ENCODE data around the gene NRG3.

The NRG3 gene

GRCh38 chr10:81828251-81828650 is 46.7 kb upstream of the NRG3 start (continued):
- TF ChIP-seq, protein P1, sequence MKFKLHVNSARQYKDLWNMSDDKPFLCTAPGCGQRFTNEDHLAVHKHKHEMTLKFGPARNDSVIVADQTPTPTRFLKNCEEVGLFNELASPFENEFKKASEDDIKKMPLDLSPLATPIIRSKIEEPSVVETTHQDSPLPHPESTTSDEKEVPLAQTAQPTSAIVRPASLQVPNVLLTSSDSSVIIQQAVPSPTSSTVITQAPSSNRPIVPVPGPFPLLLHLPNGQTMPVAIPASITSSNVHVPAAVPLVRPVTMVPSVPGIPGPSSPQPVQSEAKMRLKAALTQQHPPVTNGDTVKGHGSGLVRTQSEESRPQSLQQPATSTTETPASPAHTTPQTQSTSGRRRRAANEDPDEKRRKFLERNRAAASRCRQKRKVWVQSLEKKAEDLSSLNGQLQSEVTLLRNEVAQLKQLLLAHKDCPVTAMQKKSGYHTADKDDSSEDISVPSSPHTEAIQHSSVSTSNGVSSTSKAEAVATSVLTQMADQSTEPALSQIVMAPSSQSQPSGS (tag by site-specific recombination; IDR thresholded peaks at IDR 0.05; ENCODE audit: low read depth): no peak
- TF ChIP-seq ZNF747 (tag by site-specific recombination; IDR thresholded peaks at IDR 0.05): no peak
- no peak for TF ChIP-seq ZNF169 (tag by site-specific recombination; IDR thresholded peaks at IDR 0.05)

DNA sequence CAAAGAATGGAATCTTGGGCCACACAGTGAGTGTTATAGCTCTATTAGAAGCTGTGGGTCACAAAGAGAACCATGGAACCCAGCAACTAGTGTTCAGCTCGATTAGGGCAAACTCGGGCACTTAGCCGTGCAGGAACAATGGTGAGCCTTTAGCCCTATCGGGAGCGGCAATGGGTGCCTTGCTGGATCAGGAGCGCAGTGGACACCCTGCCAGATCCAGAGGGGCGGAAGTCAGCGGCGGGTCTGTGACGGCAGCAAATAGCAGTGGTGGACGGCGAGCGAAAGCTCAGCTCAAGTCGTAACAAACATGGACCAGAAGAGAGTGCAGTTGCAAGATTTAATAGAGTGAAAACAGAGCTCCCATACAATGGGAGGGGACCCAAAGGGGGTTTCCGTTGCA is 43.9 kb upstream of the NRG3 start:
- POLR2A ChIA-PET: no interaction called here
- H3K9me3 ChIP-seq (ENCODE audit: control insufficient read depth, insufficient read depth, low read depth, low read length): no peaks in the 10 kb centered on the region
- CTCF ChIA-PET: no interaction called here
- TF ChIP-seq ZFP41 (tag by site-specific recombination; IDR thresholded peaks at IDR 0.05; ENCODE audit: borderline replicate concordance) (no peak), ZNF19 (tag by site-specific recombination; IDR thresholded peaks at IDR 0.05; ENCODE audit: low read depth) (no peak), KLF1 (tag by site-specific recombination; IDR thresholded peaks at IDR 0.05) (no peak), ZNF23 (tag by site-specific recombination; IDR thresholded peaks at IDR 0.05; ENCODE audit: borderline replicate concordance) (no peak)
- TF ChIP-seq, protein P2, sequence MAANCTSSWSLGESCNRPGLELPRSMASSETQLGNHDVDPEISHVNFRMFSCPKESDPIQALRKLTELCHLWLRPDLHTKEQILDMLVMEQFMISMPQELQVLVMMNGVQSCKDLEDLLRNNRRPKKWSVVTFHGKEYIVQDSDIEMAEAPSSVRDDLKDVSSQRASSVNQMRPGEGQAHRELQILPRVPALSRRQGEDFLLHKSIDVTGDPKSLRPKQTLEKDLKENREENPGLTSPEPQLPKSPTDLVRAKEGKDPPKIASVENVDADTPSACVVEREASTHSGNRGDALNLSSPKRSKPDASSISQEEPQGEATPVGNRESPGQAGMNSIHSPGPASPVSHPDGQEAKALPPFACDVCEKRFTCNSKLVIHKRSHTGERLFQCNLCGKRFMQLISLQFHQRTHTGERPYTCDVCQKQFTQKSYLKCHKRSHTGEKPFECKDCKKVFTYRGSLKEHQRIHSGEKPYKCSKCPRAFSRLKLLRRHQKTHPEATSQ (tag by site-specific recombination; IDR thresholded peaks at IDR 0.05): no peak
- TF ChIP-seq, protein P3, sequence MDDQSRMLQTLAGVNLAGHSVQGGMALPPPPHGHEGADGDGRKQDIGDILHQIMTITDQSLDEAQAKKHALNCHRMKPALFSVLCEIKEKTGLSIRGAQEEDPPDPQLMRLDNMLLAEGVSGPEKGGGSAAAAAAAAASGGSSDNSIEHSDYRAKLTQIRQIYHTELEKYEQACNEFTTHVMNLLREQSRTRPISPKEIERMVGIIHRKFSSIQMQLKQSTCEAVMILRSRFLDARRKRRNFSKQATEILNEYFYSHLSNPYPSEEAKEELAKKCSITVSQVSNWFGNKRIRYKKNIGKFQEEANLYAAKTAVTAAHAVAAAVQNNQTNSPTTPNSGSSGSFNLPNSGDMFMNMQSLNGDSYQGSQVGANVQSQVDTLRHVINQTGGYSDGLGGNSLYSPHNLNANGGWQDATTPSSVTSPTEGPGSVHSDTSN (CRISPR knock-in tag; IDR thresholded peaks at IDR 0.05): no peak
- no peak overlapping the region for H3K27ac ChIP-seq (ENCODE audit: extremely low read depth, low read depth, low read length)
- no peaks in the 10 kb centered on the region for H3K36me3 ChIP-seq (ENCODE audit: control insufficient read depth in 2 of 2, insufficient read depth in 1 of 2, low read length in 2 of 2)
- no peaks in the 10 kb centered on the region for H3K4me1 ChIP-seq (ENCODE audit: control insufficient read depth, insufficient read depth, low read length)
- no peak overlapping the region for H3K4me3 ChIP-seq (ENCODE audit: low read depth, low read length)

GRCh38 chr10:81838950-81839349 is 36.0 kb upstream of the NRG3 start:
- ChIA-PET POLR2A (no interaction called here), CTCF (interaction anchor here (0.6 to 0.7 kb wide), 3 partner anchors 20 to 1595 kb away, joined by 4 to 6 read pairs (median 4); no protein-coding TSS in a partner anchor)
- no peaks in the 10 kb centered on the region for H3K9me3 ChIP-seq (ENCODE audit: control insufficient read depth, insufficient read depth, low read depth, low read length)
- H3K27ac ChIP-seq (ENCODE audit: extremely low read depth, low read depth, low read length): no peak overlapping the region
- no peaks in the 10 kb centered on the region for H3K4me1 ChIP-seq (ENCODE audit: control insufficient read depth, insufficient read depth, low read length)
- no peaks in the 10 kb centered on the region for H3K36me3 ChIP-seq (ENCODE audit: control insufficient read depth in 2 of 2, insufficient read depth in 1 of 2, low read length in 2 of 2)
- H3K4me3 ChIP-seq (ENCODE audit: low read depth, low read length): no peak overlapping the region
- no peak for TF ChIP-seq ZFP69B (tag by site-specific recombination; IDR thresholded peaks at IDR 0.05)
- no peak for TF ChIP-seq ZNF155 (tag by site-specific recombination; IDR thresholded peaks at IDR 0.05)
- TF ChIP-seq ZNF777 (tag by site-specific recombination; IDR thresholded peaks at IDR 0.05; ENCODE audit: borderline replicate concordance): no peak
- TF ChIP-seq ZNF843 (tag by site-specific recombination; IDR thresholded peaks at IDR 0.05): no peak
- TF ChIP-seq ZNF394 (tag by site-specific recombination; IDR thresholded peaks at IDR 0.05; ENCODE audit: borderline replicate concordance): no peak
- TF ChIP-seq MZF1 (tag by site-specific recombination; IDR thresholded peaks at IDR 0.05; ENCODE audit: borderline replicate concordance): no peak
- no peak for TF ChIP-seq ZNF23 (tag by site-specific recombination; IDR thresholded peaks at IDR 0.05; ENCODE audit: borderline replicate concordance)
- TF ChIP-seq GLI4 (tag by site-specific recombination; IDR thresholded peaks at IDR 0.05): no peak
- no peak for TF ChIP-seq ZNF600 (tag by site-specific recombination; IDR thresholded peaks at IDR 0.05)
- TF ChIP-seq ZNF521 (tag by site-specific recombination; IDR thresholded peaks at IDR 0.05): no peak
- TF ChIP-seq, protein P4, sequence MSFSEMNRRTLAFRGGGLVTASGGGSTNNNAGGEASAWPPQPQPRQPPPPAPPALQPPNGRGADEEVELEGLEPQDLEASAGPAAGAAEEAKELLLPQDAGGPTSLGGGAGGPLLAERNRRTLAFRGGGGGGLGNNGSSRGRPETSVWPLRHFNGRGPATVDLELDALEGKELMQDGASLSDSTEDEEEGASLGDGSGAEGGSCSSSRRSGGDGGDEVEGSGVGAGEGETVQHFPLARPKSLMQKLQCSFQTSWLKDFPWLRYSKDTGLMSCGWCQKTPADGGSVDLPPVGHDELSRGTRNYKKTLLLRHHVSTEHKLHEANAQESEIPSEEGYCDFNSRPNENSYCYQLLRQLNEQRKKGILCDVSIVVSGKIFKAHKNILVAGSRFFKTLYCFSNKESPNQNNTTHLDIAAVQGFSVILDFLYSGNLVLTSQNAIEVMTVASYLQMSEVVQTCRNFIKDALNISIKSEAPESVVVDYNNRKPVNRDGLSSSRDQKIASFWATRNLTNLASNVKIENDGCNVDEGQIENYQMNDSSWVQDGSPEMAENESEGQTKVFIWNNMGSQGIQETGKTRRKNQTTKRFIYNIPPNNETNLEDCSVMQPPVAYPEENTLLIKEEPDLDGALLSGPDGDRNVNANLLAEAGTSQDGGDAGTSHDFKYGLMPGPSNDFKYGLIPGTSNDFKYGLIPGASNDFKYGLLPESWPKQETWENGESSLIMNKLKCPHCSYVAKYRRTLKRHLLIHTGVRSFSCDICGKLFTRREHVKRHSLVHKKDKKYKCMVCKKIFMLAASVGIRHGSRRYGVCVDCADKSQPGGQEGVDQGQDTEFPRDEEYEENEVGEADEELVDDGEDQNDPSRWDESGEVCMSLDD (tag by site-specific recombination; IDR thresholded peaks at IDR 0.05): no peak

Measured in HEK293 (cell line).